GM12873 (cell line): ENCODE measurements around the gene CC2D1B.

Source experiments
- TF ChIP-seq, protein P1 (sequence below): IDR thresholded peaks from 2 replicates; pipeline ENCODE4 v1.5.1; 2012; ENCODE audit warnings: low read depth, mild to moderate bottlenecking, moderate library complexity, low read length, control low read depth; ENCODE audit not compliant: insufficient read depth; ENCODE audit errors: missing control alignments

The CC2D1B gene

DNA sequence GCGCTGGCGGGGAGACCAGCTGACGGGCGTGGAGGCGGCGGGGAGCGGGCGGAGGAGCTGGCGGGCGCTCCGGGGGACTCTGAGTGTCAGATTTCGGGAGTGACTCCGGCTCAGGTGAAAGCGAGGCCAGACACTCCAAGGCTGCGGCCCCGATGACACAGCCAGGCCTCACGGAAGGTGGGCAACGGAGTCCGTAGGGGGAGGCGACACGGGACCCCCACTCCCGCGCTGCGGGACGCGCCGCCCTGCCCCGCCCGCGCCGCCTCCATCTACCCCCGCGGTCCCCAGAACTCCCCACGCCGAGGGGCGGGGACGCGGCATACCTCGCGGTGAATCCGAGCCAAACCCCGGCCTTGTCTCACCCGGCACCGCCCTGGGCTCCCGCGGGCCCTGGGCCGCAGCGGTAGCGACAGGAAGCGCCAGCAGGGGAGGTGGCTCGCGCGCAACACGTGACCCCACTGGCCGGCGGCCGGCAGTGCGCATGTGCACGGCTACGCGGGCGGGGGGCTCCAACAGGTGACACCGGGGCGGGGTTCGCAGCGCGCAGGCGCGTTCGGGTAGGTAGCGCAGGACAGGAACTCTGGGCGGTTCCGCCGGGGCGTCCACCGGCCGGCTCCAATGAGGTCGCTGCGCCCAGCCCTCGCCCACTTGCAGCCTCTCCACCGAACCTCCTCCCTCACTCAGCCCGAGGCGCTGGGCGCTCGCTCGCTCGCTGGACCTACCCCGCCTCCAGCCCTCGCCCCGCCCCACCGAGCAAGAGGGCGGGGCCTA is at the start of gene CC2D1B:
CC2D1B (minus strand) TSS at position 460 of the 771 bp plus-strand sequence. CDS start 1,585 bp downstream, outside the sequence.
- TF ChIP-seq, protein P1, sequence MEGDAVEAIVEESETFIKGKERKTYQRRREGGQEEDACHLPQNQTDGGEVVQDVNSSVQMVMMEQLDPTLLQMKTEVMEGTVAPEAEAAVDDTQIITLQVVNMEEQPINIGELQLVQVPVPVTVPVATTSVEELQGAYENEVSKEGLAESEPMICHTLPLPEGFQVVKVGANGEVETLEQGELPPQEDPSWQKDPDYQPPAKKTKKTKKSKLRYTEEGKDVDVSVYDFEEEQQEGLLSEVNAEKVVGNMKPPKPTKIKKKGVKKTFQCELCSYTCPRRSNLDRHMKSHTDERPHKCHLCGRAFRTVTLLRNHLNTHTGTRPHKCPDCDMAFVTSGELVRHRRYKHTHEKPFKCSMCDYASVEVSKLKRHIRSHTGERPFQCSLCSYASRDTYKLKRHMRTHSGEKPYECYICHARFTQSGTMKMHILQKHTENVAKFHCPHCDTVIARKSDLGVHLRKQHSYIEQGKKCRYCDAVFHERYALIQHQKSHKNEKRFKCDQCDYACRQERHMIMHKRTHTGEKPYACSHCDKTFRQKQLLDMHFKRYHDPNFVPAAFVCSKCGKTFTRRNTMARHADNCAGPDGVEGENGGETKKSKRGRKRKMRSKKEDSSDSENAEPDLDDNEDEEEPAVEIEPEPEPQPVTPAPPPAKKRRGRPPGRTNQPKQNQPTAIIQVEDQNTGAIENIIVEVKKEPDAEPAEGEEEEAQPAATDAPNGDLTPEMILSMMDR: peak; percentile 16

- TF ChIP-seq, protein P1: no peak
Measured at GRCh38 chr1:52414942-52415341, 48.9 kb upstream of the CC2D1B start.

DNA sequence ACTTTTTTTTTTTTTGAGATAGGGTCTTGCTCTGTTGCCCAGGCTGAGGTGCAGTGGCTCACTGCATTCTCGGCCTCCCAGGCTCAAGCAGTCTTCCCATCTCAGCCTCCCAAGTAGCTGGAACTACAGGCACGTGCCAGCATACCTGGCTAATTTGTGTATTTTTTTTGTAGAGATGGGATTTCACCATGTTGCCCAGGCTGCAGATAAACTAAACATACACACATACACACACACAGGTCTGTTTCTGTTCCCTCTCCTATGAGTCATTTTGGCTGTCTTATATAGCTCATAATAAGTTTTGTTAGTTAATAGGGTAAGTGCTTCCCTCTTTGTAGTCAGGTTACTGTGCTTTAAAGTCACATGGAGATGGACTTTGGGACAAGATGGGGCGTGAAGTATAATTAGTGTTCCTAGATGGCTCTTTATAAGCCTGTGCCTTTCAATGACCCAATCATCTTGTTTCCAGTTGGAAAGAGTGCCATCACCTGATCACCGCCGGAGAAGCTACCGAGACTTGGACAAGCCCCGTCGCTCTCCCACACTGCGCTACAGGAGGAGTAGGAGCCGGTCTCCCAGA is 47.5 kb upstream of the CC2D1B start:
- TF ChIP-seq, protein P1: no peak

GRCh38 chr1:52404975-52405338 is 39.0 kb upstream of the CC2D1B start:
- TF ChIP-seq, protein P1: no peak

GRCh38 chr1:52404116-52404974 is 38.3 kb upstream of the CC2D1B start, which contains the start of the genes ORC1 and PRPF38A:
ORC1 (minus strand) TSS chr1:52404423; CDS start chr1:52402223, 2,200 bp downstream.
PRPF38A (plus strand) TSS chr1:52404602; CDS start chr1:52404750, 148 bp downstream.
- TF ChIP-seq, protein P1: peak; percentile 73

- TF ChIP-seq, protein P1: no peak
Measured at GRCh38 chr1:52403566-52404115, 37.6 kb upstream of the CC2D1B start.
